ENCODE measurements around the gene DEFB132.

The DEFB132 gene

DNA sequence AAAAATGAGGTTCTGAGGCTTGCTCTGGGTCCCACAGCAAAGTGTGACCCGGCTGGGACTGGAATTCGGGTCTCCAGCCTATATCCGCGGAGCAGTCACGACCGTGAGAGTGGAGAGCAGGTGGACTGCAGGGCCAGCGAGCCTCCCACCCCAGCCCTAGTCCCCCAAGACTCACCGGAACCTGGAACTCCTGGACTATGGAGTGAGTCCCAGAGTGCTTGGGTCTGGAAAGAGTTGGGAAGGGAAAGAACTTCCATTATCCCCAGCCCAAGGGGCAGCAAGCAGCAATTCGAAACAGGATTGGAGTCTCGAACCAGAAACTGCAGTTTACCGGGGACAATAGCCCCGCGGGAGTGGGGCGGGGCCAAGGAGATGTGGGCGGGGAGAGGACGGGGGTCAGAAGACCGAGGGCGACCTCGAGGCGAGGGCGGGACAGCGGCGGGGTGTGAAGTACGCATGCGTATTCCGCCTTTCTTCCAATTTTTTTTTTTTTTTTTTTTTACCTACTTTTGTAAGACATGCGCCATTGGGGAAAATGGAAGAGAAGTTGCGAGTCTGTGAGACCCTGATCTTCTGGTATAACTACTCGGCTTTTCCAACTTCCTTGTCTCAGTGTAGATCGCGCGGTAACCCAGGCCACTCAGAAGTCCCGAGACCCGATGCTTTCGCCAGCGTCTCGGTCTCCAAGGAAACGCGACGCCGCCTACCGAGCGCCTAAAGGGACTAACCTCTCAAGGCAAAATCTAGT, 32.7 kb downstream of the DEFB132 start, which contains the start of gene C20orf96:
TSS of gene C20orf96 (minus strand) at position 667 of the 748 bp plus-strand sequence. CDS start at position 527, 140 bp downstream.
- peak within 1 kb of the TSS; percentile 90 for H3K4me3 ChIP-seq (ENCODE audit: low read depth, low read length)
- H3K4me1 ChIP-seq, result no peaks in the 10 kb centered on the region
- H3K79me2 ChIP-seq, result no peaks in the 10 kb centered on the region
- H3K9me3 ChIP-seq (ENCODE audit: control insufficient read depth, low read length), result no peaks in the 10 kb centered on the region
- H3K27ac ChIP-seq, result peak within 1 kb of the TSS; percentile 68
- H3K4me2 ChIP-seq (ENCODE audit: low read length), result peak within 1 kb of the TSS; percentile 97
- TF ChIP-seq, protein P1, sequence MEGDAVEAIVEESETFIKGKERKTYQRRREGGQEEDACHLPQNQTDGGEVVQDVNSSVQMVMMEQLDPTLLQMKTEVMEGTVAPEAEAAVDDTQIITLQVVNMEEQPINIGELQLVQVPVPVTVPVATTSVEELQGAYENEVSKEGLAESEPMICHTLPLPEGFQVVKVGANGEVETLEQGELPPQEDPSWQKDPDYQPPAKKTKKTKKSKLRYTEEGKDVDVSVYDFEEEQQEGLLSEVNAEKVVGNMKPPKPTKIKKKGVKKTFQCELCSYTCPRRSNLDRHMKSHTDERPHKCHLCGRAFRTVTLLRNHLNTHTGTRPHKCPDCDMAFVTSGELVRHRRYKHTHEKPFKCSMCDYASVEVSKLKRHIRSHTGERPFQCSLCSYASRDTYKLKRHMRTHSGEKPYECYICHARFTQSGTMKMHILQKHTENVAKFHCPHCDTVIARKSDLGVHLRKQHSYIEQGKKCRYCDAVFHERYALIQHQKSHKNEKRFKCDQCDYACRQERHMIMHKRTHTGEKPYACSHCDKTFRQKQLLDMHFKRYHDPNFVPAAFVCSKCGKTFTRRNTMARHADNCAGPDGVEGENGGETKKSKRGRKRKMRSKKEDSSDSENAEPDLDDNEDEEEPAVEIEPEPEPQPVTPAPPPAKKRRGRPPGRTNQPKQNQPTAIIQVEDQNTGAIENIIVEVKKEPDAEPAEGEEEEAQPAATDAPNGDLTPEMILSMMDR (IDR thresholded peaks at IDR 0.05), result peak; percentile 53
- peak within 1 kb of the TSS; percentile 92 for H2AFZ ChIP-seq
- no peaks in the 10 kb centered on the region for H3K36me3 ChIP-seq (ENCODE audit: control insufficient read depth, insufficient read depth, low read length)
- H3K9ac ChIP-seq, result peak within 1 kb of the TSS; percentile 32
- no peaks in the 10 kb centered on the region for H3K27me3 ChIP-seq (ENCODE audit: control insufficient read depth, insufficient read depth, low read length)

DNA sequence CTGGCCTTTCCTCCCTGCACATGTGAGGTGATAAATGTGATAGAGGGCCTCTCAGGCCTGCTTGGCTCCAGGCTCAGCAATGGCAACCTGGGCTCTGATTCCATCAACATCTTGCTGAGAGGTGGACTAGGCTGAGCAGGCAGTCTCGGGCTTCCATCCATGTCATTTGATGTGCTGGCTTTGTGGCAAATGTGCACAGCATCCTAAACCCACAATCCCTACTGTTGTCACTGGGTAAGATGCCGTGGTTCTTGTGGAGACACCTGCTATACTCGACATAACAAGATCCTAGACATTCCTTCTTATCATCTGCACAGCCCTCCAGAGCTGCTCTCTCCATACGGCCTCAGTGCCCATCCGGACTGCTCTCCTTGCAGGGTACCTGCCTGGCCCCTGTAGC, 37.1 kb downstream of the DEFB132 start:
- no peak overlapping the region for H3K4me3 ChIP-seq (ENCODE audit: low read depth, low read length)
- H3K4me2 ChIP-seq (ENCODE audit: low read length), result no peak overlapping the region
- peaks cover 6% of the 10 kb centered on the region for H3K4me1 ChIP-seq
- no peaks in the 10 kb centered on the region for H3K27me3 ChIP-seq (ENCODE audit: control insufficient read depth, insufficient read depth, low read length)
- TF ChIP-seq, protein P1 (IDR thresholded peaks at IDR 0.05), result no peak
- H3K9ac ChIP-seq, result no peak overlapping the region
- peaks cover 6% of the 10 kb centered on the region for H3K79me2 ChIP-seq
- H3K27ac ChIP-seq, result no peak overlapping the region
- no peak overlapping the region for H2AFZ ChIP-seq
- H3K36me3 ChIP-seq (ENCODE audit: control insufficient read depth, insufficient read depth, low read length), result no peaks in the 10 kb centered on the region
- no peaks in the 10 kb centered on the region for H3K9me3 ChIP-seq (ENCODE audit: control insufficient read depth, low read length)

- Histone ChIP-seq H3K4me1 (peaks cover 18% of the 10 kb centered on the region), H3K9me3 (ENCODE audit: control insufficient read depth, low read length) (no peaks in the 10 kb centered on the region), H3K4me3 (ENCODE audit: low read depth, low read length) (no peak overlapping the region), H3K27me3 (ENCODE audit: control insufficient read depth, insufficient read depth, low read length) (no peaks in the 10 kb centered on the region), H3K9ac (no peak overlapping the region), H3K36me3 (ENCODE audit: control insufficient read depth, insufficient read depth, low read length) (no peaks in the 10 kb centered on the region), H3K79me2 (peaks cover 16% of the 10 kb centered on the region), H3K27ac (no peak overlapping the region), H3K4me2 (ENCODE audit: low read length) (no peak overlapping the region), H2AFZ (no peak overlapping the region)
- TF ChIP-seq, protein P1 (IDR thresholded peaks at IDR 0.05), result no peak
Observed at GRCh38 chr20:295804-296203, 38.3 kb downstream of the DEFB132 start.

- Histone ChIP-seq H3K4me2 (ENCODE audit: low read length) (peak within 1 kb of the TSS; percentile 68), H3K9me3 (ENCODE audit: control insufficient read depth, low read length) (no peaks in the 10 kb centered on the region), H3K4me1 (peaks cover 23% of the 10 kb centered on the region), H3K4me3 (ENCODE audit: low read depth, low read length) (peak within 1 kb of the TSS; percentile 78), H3K9ac (peak within 1 kb of the TSS; percentile 70), H3K27me3 (ENCODE audit: control insufficient read depth, insufficient read depth, low read length) (no peaks in the 10 kb centered on the region), H3K36me3 (ENCODE audit: control insufficient read depth, insufficient read depth, low read length) (no peaks in the 10 kb centered on the region), H3K79me2 (peaks cover 30% of the 10 kb centered on the region), H2AFZ (peak within 1 kb of the TSS; percentile 88), H3K27ac (peak within 1 kb of the TSS; percentile 96)
- TF ChIP-seq, protein P1 (IDR thresholded peaks at IDR 0.05), result peak; percentile 42
Observed at GRCh38 chr20:297098-297924, 39.8 kb downstream of the DEFB132 start, which contains the start of gene ZCCHC3. Gene ZCCHC3 (plus strand): TSS chr20:297570. CDS start chr20:297587, 17 bp downstream.

Measured in parathyroid adenoma (tissue), 2 donors.